ENCODE measurements around the gene TAGLN. TPM values are rescaled to one million over a fixed set of nuclear protein-coding genes. Genes with fewer than 3 reads are reported as not detected.
"Not testable (repeated sequence)": the region's sequence is repeated elsewhere in the genome, so short reads cannot be mapped to it uniquely, and the experiment has no call there.

TAGLN gene
- total RNA-seq, 2 experiments from 2014 or later: 2.0 to 2.5 TPM

GRCh38 chr11:117204283-117205080, 5.3 kb downstream of the TAGLN start:
- no peak overlapping the region for H3K4me3 Mint-ChIP-seq
- DNase-seq: no peak
- H3K9me3 Mint-ChIP-seq: no peaks in the 10 kb centered on the region
- H3K27ac Mint-ChIP-seq: peak overlapping the region; percentile 40
- no peak for TF ChIP-seq CTCF (IDR thresholded peaks at IDR 0.05)
- H3K27me3 Mint-ChIP-seq: no peaks in the 10 kb centered on the region
- ChIA-PET CTCF (no interaction called here), POLR2A (interaction anchor here (1.1 to 4.4 kb wide), 3 partner anchors 16 to 26 kb away, joined by 3 to 21 read pairs (median 6); no protein-coding TSS in a partner anchor)
- no peak for ATAC-seq
- H3K36me3 Mint-ChIP-seq (ENCODE audit: low read depth): peaks cover 16% of the 10 kb centered on the region
- intact Hi-C loops (cut with micrococcal nuclease): loop anchor here (5.0 kb wide), 1 partner anchor 72 kb away; no protein-coding TSS in a partner anchor
- H3K4me1 Mint-ChIP-seq (ENCODE audit: low read depth): no peaks in the 10 kb centered on the region

- POLR2A ChIA-PET: interaction anchor here (1.1 kb wide), 2 partner anchors 25 to 36 kb away, joined by 3 to 6 read pairs; no protein-coding TSS in a partner anchor
- H3K27ac Mint-ChIP-seq: no peak overlapping the region
- intact Hi-C loops (cut with micrococcal nuclease): loop anchor here (5.0 kb wide), 1 partner anchor 73 kb away; no protein-coding TSS in a partner anchor
Observed at GRCh38 chr11:117205211-117205818, 6.1 kb downstream of the TAGLN start.

GRCh38 chr11:117206111-117206510, 6.9 kb downstream of the TAGLN start:
- not testable (repeated sequence) for H3K4me3 Mint-ChIP-seq, H3K27ac Mint-ChIP-seq
- intact Hi-C loops (cut with micrococcal nuclease): loop anchor here (5.0 kb wide), 1 partner anchor 74 kb away; no protein-coding TSS in a partner anchor

More at GRCh38 chr11:117205211-117205818, 6.1 kb downstream of the TAGLN start:
- no peak for ATAC-seq
- Mint-ChIP-seq H3K27me3 (no peaks in the 10 kb centered on the region), H3K36me3 (ENCODE audit: low read depth) (peaks cover 20% of the 10 kb centered on the region), H3K4me1 (ENCODE audit: low read depth) (no peaks in the 10 kb centered on the region), H3K4me3 (no peak overlapping the region), H3K9me3 (no peaks in the 10 kb centered on the region)
- DNase-seq: no peak
- CTCF ChIA-PET: no interaction called here
- TF ChIP-seq CTCF (IDR thresholded peaks at IDR 0.05): no peak

GRCh38 chr11:117206859-117207258, 7.7 kb downstream of the TAGLN start:
- H3K4me1 Mint-ChIP-seq (ENCODE audit: low read depth); CTCF ChIA-PET; H3K9me3 Mint-ChIP-seq; H3K4me3 Mint-ChIP-seq; ATAC-seq; H3K27me3 Mint-ChIP-seq; DNase-seq; H3K27ac Mint-ChIP-seq; POLR2A ChIA-PET: not testable (repeated sequence)
- intact Hi-C loops (cut with micrococcal nuclease): loop anchor here (5.0 kb wide), 1 partner anchor 75 kb away; no protein-coding TSS in a partner anchor
- H3K36me3 Mint-ChIP-seq (ENCODE audit: low read depth): peaks cover 27% of the 10 kb centered on the region

More at GRCh38 chr11:117206111-117206510, 6.9 kb downstream of the TAGLN start:
- DNase-seq; CTCF ChIA-PET; ATAC-seq; H3K27me3 Mint-ChIP-seq; H3K4me1 Mint-ChIP-seq (ENCODE audit: low read depth); H3K9me3 Mint-ChIP-seq: not testable (repeated sequence)
- peaks cover 23% of the 10 kb centered on the region for H3K36me3 Mint-ChIP-seq (ENCODE audit: low read depth)
- POLR2A ChIA-PET: interaction anchor here (1.1 kb wide), 1 partner anchor 36 kb away, joined by 3 read pairs; no protein-coding TSS in a partner anchor

- H3K4me1 Mint-ChIP-seq (ENCODE audit: low read depth); CTCF ChIA-PET; H3K4me3 Mint-ChIP-seq; DNase-seq; H3K9me3 Mint-ChIP-seq; ATAC-seq; H3K27ac Mint-ChIP-seq; H3K27me3 Mint-ChIP-seq; POLR2A ChIA-PET: not testable (repeated sequence)
- intact Hi-C loops (cut with micrococcal nuclease): loop anchor here (5.0 kb wide), 1 partner anchor 75 kb away; no protein-coding TSS in a partner anchor
- H3K36me3 Mint-ChIP-seq (ENCODE audit: low read depth): peaks cover 27% of the 10 kb centered on the region
Observed at GRCh38 chr11:117207481-117207880, 8.3 kb downstream of the TAGLN start.

- CTCF ChIA-PET; H3K4me1 Mint-ChIP-seq (ENCODE audit: low read depth); POLR2A ChIA-PET; H3K27ac Mint-ChIP-seq; ATAC-seq; DNase-seq; H3K4me3 Mint-ChIP-seq; H3K27me3 Mint-ChIP-seq; H3K9me3 Mint-ChIP-seq: not testable (repeated sequence)
- intact Hi-C loops (cut with micrococcal nuclease): loop anchor here (5.0 kb wide), 1 partner anchor 76 kb away; no protein-coding TSS in a partner anchor
- H3K36me3 Mint-ChIP-seq (ENCODE audit: low read depth): peaks cover 32% of the 10 kb centered on the region
Observed at GRCh38 chr11:117208710-117209109, 9.5 kb downstream of the TAGLN start.

GRCh38 chr11:117209351-117210125, 10.4 kb downstream of the TAGLN start:
- intact Hi-C loops (cut with micrococcal nuclease): loop anchor here (5.0 kb wide), 1 partner anchor 77 kb away; no protein-coding TSS in a partner anchor
- CTCF ChIA-PET; H3K4me1 Mint-ChIP-seq (ENCODE audit: low read depth); H3K27ac Mint-ChIP-seq; POLR2A ChIA-PET; H3K4me3 Mint-ChIP-seq; H3K9me3 Mint-ChIP-seq; ATAC-seq; H3K27me3 Mint-ChIP-seq; DNase-seq: not testable (repeated sequence)
- peaks cover 34% of the 10 kb centered on the region for H3K36me3 Mint-ChIP-seq (ENCODE audit: low read depth)

All from activated CD8-positive, alpha-beta T cell treated with anti-CD3 and anti-CD28 coated beads for 36 hours (primary cell).